Measurements from ENCODE around the gene FMN2.

FMN2 gene

DNA sequence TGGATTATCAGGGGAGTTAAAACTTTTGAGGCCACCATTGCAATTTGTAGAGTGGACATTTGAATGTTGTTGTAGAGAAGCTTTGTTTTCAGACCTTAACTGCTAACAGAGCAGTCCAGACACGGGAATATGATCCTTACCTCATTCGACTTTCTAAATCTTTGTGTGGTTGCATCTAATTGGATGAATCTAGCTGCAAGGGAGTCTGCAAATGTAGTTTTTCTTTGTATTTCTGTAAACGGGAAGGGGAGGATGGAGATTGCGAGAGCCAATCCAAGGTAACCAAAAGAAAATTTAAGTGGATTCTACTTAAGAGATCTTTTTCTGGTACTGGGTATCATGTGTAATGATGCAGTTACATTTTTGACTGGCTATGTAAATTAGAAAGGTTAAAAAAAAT lies 110.2 kb downstream of the FMN2 start:
- no peak for DNase-seq

DNA sequence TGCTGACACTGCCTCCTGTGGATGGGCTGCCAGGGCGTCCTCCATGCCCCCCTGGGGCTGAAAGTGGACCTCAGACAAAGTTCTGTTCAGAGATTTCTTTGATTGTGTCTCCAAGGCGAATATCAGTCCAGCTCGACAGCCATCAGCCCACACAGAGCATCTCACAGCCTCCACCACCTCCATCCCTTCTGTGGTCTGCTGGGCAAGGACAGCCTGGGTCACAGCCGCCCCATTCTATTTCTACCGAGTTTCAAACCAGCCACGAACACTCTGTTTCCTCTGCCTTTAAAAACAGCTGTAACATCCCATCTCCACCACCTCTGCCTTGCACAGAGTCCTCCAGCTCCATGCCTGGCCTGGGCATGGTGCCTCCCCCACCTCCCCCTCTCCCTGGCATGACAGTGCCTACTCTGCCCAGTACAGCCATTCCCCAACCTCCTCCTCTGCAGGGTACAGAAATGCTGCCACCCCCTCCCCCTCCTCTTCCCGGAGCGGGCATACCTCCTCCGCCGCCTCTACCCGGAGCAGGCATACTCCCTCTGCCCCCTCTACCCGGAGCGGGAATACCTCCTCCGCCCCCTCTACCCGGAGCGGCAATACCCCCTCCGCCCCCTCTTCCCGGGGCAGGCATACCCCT lies 115.5 kb downstream of the FMN2 start:
- DNase-seq: no peak

DNA sequence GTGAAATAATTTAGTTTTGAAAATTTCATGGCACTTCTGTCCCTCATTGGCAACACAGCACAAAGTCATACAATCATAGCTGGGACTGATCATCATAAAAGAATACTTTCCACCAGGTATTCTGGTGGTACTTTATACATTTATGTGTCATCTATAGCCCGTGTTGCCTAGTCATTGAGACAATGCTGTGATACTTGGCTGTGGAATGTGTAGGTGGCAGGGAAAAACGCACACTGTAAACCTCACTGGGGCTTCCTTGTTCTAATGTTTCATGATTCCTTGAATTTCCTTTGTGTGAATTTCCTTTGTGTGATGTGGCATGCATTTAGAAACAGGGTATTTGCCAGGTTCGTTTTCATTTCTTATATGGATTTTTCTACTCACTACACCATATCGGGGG lies 118.3 kb downstream of the FMN2 start:
- DNase-seq: no peak

DNA sequence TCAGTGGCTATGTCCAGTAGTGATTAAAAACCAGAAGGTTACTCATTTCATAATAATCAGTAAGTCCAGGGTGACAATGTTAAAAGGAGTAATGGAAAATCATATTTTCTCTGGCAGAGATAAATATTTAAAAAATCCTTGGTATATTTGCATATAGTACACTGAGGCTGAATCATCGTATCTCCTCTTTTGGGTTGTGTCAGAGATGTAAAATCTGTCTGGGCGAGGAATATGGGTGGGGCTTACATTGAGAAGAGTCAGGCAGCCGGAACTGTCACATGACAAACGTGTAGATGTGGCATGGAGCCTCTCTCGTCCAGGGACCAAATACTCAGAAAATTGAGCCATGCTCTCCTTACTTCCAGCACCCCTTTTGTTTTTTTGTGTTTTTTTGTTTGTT lies 120.9 kb downstream of the FMN2 start:
- no peak for DNase-seq

DNA sequence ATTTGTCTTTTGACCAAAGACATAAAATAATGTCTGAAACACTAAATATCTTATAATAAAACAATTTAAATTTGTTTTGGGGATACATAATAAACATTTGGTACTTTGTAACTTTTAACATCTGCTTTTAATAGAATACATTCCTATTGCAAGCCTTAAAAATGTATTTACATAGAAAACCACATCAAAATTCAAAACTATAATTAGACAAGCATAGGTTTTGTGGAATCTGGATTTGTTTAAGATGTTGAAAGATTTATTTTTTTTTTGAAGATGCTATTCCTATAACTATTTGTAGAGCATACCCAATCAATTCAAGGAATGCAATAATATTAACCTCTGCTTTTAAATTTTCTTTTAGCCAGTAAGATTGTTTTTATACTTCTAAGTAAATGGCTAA lies 125.7 kb downstream of the FMN2 start:
- DNase-seq: no peak

DNA sequence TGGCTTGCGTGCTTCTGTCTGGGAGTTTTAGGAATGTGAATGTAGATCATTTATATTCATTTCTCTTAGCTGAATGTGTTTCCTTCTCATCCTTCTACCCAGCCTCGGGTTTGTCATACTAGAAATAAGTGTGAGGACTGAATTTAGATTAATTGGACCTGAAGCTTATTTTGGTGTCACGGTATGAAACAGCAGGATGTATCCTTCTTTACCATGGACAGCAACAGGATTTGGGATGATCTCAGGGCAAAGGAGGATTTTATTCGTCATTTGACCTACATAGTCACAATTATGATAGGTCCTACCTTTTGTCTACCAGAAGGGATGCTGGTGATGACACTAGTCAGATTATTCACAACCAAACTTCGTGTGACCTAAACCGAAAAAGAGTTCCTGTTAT lies 127.4 kb downstream of the FMN2 start:
- DNase-seq: no peak

DNA sequence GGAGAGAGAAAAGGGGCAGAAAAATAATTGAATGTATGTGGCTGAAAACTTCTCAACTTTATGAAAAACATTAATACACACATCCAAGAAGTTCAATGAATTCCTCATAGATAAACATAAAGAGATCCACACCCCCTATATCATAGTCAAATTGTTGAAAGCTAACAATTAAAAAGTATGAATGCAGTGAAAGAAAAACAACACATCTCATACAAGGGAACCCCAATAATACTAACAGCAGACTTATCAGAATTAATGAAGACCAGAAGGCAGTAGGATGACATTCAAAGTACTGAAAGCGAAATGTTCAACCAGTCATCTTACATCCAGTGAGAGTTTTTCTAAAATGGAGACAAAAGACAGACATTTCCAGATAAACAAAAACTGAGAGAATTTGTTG lies 134.4 kb downstream of the FMN2 start:
- no peak for DNase-seq

DNA sequence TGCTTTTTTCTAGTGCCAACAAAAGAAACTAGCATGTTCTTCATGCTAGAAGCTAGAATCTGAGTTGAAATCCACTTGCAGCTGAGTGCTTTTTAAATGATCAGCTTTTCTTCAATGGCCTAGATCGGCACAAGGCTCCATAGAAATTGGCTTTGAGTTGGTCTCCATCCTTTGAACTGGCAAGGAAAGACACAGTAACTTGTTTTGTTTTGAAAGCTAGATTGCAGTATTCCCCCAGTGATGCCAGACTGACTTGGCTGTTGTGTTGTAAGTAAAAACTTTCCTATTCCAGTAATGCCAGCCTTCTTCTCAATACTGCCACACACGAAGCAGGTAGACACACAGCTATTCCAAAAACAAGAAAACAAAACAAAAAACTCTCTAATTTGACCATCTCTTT lies 139.1 kb downstream of the FMN2 start:
- no peak for DNase-seq

DNA sequence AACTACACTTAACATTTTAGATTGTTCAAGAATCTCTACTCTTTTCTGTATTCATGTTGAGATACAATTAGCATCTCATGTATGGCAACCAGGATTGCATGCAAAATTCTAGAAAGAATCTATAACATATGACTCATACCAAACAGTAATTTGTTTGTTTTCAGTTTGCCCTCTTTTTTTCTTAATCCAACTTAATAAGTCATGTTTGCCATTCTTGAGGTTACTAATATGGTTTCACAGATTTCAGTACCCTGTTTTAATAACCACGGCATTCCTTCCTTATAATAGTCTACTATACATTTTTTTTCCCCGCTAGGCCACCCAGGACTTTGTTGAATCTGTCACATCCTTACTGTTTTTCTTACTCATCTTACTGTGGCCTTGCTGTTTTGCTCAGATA lies 140.8 kb downstream of the FMN2 start:
- no peak for DNase-seq

DNA sequence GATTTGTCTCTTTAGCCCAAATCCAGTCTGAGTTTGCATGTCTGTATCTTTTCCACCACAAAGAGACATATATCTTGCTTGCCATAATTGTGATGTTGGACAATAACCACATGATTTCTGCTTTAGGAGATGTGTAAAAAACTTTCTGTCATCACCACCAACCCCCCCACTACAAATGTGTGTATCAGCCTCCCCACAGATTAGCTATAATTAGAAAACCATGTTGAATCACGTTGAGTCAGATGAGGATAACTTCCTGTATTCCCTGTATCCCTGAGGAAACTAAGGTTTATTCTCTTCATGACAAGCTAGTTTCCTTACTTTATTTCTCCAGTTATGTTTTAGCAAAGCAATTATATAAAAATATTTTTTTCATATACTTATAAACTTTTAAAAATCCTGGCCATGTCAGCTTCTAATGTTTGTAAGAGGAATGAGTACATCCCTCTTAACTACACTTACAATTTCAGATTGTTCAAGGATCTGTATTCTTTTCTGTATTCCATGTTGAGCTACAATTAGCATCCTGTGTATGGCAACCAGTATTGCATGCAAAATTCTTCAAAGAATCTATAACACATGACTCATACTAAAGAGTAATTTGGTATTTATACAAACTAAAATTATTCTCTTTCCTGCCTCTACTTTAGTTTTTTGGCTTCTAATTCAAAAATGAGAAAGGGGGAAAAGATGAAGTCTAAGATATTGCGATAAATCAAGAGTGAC lies 143.0 kb downstream of the FMN2 start:
- no peak for DNase-seq

DNA sequence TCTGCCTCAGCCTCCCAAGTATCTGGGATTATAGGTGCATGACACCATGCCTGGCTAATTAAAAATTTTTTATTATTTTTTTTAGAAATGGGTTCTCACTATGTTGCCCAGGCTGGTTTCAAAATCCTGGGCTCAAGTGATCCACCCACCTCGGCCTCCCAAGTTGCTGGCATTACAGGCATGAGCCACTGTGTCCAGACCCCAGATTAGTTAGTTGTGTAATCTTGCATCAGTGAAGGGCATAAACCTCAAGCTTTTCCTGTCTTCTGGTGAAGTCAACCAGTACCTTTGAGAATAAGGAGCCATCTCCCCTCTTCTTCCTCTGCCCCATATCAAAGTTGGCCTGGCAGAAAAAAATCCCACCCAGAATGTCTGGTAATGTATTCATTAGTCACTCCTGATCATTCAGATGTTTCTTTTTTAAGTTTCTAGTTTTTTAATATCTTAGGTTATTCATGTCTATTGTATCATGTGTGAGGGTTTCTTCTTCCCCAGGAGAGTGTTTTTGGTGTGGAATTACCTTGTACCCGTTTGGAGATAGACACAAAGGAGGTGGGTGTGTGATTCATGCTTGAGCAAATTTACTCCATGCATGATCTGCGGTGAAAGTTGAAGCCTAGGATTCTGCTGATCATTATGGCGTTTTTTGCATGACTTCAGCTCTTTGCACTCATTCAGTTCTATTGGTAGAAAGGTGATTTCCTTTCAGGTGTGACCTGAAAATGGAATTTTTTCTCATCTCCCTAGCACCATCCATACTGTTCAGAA lies 144.0 kb downstream of the FMN2 start:
- no peak for DNase-seq

DNA sequence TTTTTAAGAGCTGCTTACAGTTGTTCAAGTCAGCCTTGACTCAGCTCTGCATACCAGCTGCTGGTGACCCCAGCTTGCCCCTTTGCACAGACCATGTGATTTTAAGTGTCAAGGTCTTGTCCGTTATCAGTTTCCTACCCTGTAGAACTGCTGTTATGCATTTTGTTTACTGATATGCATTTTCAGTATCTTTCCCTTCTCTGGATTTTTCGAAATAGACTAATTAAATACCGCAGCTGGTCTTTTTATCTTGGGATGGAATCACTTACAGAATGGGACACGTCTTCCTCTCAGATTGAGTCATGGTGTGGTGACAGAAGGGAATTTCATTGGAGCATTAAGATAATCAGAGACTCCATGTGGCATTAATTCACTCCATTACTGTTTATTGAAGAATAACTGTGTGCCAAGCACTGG lies 145.6 kb downstream of the FMN2 start:
- no peak for DNase-seq

DNA sequence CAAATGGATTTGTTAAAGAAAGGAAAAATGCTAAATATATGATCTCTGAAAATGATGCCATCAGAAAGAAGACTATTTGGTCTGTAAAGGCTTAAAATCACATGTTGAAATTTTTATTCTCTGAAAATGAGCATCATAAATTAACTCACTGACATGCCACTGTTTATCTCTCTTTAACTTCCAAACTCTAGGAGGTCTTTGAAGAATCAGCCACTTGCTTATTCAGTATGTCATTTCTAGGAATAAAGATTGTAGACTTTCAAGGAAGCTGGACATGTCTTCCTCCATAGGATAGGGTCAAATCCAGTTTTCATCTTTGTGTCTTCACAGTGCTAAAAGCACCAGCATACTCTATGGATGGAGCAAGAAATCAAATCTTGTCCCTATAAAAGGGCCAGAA lies 147.6 kb downstream of the FMN2 start:
- DNase-seq: no peak

DNA sequence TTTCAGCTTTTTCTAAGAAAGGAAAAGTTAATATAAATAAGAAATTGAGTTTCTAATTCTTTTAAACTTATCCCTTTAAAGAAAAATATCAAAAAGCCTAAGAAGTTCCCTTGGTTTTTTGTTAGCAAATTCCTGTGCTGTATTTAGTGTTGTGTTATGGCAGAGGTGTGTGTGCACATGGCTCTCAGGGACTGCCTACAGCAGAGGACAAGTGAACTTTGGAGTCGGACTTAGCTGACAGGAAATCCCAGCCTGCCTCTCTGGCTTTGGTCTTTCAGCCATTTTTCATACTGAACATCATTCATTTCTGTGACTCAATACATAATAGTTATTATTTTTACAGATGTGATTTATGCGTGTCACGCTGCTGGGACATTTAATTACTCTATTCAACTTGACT lies 149.6 kb downstream of the FMN2 start:
- no peak for DNase-seq

DNA sequence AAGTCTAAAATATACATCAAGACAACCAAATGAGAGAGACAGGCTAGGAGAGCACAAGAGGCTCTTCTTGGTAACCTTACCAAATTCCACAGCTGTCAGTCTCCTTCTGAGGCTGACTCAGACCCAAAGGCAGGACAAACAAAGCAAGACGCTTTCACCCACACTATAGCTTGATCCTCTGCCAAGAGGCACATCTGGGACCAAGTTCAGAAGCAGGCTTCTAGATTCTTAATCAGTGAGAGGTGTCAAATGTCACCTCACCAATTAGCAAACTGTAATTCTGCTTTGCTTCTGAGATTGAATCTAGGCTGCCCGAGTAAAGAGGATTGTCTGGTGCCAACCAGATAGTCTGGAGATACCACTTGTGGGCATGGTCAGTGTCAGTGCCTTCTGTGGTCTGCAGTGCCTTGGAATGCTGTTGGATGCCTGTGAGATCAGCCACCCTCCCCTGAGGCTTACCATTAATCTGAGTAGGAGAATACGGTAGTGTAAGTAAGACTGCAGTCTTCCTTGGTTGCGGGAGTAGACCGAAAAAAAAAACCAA lies 151.0 kb downstream of the FMN2 start:
- no peak for DNase-seq

DNA sequence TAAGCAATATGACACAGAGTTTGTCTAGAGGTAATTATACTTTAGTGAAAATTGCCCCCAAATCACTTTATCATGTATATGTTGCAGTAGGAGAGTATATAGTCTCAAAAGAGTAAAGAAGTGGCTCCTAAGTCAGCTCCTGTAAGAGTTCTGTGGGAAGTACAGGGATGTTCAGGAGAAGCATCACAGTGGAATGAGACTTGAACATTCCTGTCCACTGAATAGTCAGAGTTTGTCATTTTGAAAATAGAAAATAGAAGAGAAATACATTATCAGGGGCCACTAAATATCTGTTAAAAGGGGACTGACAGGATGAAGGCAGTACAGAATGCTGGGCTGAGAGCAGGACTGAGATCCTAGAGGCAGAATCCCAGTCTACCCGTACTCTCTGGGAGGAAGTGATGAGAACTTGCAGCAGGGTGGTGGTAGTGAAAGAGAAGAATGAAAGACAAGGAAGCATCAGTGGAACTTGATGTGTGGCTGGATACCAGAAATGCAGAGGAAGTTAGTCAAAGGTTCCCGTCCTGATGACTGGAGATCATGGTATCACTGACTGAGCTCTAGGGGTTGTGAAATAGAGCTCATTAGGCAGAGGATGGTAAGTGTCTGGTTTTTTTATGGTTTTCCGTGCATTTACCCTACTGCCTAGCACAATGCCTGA lies 153.4 kb downstream of the FMN2 start:
- DNase-seq: no peak

DNA sequence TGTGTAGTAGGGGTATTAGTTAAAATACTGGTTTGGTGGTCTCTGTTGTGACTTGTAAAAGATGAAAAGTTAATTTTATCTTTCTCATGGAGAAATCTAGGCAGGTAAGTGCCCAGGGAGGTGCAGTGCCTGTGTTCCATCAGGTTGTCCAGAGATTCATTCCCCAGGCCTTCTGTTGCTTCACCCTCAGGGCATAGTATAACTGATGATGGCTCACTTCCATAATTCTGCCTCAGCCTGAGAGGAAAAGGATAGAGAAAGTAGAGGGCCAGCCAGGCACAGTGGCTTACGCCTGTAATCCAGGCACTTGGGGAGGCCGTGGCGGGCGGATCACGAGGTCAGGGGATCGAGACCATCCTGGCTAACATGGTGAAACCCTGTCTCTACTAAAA lies 153.9 kb downstream of the FMN2 start:
- DNase-seq: no peak

DNA sequence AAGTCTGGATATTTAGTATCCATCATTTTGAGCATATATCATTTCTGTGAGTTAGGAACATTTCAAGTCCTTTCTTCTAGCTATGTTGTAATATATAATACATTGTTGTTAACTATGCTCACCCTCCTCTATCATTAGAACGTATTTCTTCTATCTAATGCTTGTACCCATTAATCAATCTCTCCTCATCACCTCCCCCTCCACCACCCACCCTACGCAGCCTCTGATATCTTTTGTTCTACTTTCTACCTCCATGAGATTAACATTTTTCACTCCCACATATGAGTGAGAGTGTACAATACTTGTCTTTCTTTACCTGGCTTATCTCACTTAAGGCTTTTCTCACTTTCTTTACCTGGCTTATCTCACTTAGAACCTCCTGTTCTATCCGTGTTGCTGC lies 156.2 kb downstream of the FMN2 start:
- no peak for DNase-seq

DNA sequence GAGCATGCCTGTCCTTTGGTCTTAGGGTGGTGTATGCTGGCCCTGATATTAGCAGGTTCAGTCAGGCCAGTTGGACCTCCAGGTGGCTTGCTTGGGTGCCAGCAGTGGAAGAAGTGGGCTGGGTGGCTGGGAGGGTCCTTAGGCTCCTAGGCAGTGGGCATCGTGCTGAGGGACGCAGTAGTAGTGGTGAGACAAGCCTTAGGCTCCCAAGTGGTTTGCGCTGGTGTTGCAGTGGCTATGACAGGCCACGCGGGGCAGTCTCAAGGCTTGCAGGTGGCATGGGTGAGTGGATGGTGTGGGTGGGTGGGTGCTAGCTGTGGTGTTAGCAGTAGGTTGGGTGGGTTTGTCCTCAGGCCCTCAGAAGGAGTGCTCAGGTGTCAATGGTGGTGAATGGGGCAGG lies 162.3 kb downstream of the FMN2 start:
- no peak for DNase-seq

DNA sequence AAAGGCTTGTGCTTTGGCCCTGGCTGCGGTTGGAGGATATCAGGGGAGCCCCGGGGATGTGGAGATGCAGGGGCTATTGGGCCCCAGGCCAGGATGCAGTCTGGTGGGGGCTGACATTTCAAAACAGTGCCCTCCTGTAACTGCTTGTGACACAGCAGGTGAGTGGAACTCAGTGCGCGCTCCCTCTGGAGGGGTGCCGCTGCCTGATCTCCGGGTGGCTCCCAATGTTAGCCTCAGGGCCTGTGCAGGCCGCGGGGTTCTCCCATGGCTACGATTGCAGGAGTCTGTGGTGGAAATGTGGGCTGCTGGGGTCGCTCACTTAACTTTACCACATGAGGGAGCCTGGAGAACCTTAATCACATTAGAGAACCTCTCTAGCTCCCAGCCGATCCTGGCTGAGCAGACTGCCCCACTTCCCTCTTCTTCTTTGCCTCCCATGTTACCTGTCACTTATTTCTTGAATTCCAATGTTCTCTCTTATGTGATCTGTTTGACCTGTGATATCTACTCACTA lies 163.2 kb downstream of the FMN2 start:
- DNase-seq: no peak

DNA sequence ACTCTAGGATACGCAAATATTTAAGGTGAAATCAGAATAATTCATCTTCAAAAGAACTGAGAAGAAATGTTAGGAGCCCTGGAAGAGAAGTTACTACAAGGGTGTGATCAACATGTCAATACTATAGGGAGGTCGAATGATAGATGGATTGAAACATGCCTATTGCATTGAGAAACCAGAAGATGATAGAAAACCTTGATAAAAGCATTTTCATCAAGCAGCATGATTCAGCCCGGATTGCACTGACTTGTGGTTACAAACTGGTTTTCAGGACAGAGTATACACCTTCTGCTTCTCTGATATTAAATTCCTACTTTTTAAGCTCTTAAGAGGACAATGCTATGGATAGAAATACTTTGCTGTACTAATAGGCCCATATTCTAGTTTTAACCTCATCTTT lies 164.2 kb downstream of the FMN2 start:
- no peak for DNase-seq

DNA sequence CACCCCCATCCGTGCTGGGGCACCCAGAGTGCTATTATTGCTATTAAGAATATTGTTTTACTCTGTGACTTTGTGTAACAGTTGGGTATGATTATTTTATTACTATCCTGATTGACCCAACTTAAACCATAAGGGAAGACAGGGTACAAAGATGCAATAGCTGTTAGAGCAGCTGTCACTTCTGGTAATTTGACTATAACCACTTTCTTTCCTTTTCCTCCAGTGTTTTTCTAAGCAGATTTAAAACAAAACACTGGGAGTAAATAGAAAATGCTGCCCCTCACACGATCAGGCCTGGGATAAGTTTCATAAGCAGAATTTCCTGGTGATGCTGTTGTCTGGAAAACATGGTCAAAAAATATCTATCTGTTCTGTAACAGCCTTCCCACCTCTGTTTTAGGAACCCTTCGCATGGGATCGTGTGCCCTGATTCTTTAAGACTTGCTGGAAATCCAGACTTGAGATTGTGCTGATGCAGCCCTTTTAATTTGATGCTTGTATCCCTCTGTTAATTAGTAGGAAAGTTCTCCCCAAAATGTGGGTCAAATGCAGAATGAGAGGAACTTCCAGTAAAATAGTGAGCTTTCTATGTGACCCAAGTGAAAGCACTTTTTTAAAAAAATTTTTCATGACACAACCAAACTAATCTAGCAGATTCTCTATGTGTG lies 165.3 kb downstream of the FMN2 start:
- no peak for DNase-seq

DNA sequence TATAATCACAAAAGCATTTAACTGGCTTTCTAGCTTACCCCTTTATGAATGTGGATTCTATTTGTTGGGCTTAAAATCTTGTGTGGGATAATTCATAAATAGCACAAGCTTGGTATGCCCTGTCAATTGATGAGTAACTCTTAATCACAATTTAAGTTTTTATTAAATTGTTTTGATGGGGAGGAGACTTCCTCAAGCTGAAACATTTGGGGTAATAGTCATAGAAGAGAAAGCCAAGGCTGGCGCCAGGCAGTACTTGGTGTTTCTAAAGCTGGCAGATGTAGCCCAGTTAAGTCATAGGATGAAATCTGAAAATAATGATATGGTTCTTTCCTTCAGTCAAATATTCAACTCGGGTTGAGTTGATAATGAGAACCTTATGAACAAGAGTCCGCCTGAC lies 167.2 kb downstream of the FMN2 start:
- DNase-seq: no peak

All from CD4-positive, alpha-beta T cell treated with Interferon alpha-2 for 1 hour (primary cell).